MM.1S (cell line): ENCODE data around the gene CD276.

Experiments used
- EZH2 ChIP-seq: fragments of 300-600 bp; sonication (generic); optimal IDR thresholded peaks from 2 replicates; pipeline ENCODE3; 2017; ENCODE audit warnings: low read depth, mild to moderate bottlenecking, antibody characterized with exemption, low read length, mixed read lengths
- TF ChIP-seq, protein P1 (sequence below): fragments of 300-600 bp; sonication (generic); IDR thresholded peaks from 2 replicates; pipeline ENCODE4 v1.5.1; 2016; ENCODE audit warnings: antibody characterized with exemption, low read length, mixed read lengths

DNA sequence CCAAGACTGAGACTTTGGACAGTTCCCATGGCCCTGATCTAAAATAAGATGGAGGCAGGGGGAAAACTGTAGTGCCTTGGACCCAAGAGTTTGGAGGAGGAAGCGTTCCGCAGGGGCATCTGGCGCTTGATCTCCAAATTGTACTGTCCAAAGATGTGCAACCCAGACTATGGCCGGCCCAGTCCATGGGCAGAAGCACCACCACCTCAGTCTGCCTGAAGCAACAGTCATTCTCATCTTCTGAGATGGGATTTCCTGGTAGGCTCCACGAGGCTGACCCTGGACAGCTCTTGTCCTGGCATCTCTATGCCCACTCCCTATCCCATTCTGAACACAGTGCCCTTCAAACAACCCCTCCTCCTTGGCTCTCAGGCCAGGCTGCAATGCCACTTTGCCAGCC, 65.3 kb downstream of the CD276 start:
- no peak for TF ChIP-seq EZH2
- TF ChIP-seq, protein P1, sequence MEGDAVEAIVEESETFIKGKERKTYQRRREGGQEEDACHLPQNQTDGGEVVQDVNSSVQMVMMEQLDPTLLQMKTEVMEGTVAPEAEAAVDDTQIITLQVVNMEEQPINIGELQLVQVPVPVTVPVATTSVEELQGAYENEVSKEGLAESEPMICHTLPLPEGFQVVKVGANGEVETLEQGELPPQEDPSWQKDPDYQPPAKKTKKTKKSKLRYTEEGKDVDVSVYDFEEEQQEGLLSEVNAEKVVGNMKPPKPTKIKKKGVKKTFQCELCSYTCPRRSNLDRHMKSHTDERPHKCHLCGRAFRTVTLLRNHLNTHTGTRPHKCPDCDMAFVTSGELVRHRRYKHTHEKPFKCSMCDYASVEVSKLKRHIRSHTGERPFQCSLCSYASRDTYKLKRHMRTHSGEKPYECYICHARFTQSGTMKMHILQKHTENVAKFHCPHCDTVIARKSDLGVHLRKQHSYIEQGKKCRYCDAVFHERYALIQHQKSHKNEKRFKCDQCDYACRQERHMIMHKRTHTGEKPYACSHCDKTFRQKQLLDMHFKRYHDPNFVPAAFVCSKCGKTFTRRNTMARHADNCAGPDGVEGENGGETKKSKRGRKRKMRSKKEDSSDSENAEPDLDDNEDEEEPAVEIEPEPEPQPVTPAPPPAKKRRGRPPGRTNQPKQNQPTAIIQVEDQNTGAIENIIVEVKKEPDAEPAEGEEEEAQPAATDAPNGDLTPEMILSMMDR: no peak
